GM12865 (cell line): ENCODE data around the gene FOXA2.

Experiments
- DNase-seq: peaks from one replicate; pipeline ENCODE4 v3.0.0; 2010; ENCODE audit warnings: low read depth
- H3K4me3 ChIP-seq: 2 replicates; pipeline ENCODE4 v1.5.1; 2011; ENCODE audit warnings: mild to moderate bottlenecking, low read depth, low read length, control low read depth
- CTCF ChIP-seq: IDR thresholded peaks from 2 replicates; pipeline ENCODE4 v1.5.1; 2011; ENCODE audit warnings: low read length, control low read depth, low read depth, inconsistent platforms; ENCODE audit not compliant: insufficient read depth; ENCODE audit errors: missing control alignments

FOXA2 gene

GRCh38 chr20:22546344-22546743, 38.0 kb downstream of the FOXA2 start:
- no peak for DNase-seq
- no peak for TF ChIP-seq CTCF
- no peak overlapping the region for H3K4me3 ChIP-seq

- no peak for TF ChIP-seq CTCF
- DNase-seq, result no peak
- no peak overlapping the region for H3K4me3 ChIP-seq
Measured at GRCh38 chr20:22545045-22545444, 39.3 kb downstream of the FOXA2 start.

- no peak for DNase-seq
- no peak overlapping the region for H3K4me3 ChIP-seq
- no peak for TF ChIP-seq CTCF
Measured at GRCh38 chr20:22544462-22544861, 39.9 kb downstream of the FOXA2 start.

- TF ChIP-seq CTCF, result no peak
- DNase-seq, result no peak
- H3K4me3 ChIP-seq, result no peak overlapping the region
Measured at GRCh38 chr20:22542427-22542826, 41.9 kb downstream of the FOXA2 start.

- no peak overlapping the region for H3K4me3 ChIP-seq
- no peak for TF ChIP-seq CTCF
- DNase-seq, result no peak
Measured at GRCh38 chr20:22540832-22541231, 43.5 kb downstream of the FOXA2 start.

GRCh38 chr20:22536956-22537756, 47.2 kb downstream of the FOXA2 start:
- no peak overlapping the region for H3K4me3 ChIP-seq
- no peak for TF ChIP-seq CTCF
- no peak for DNase-seq
